Suprapubic skin (tissue), 4 donors: ENCODE measurements around the gene GAL3ST1. TPM values are rescaled to one million over a fixed set of nuclear protein-coding genes. Genes with fewer than 3 reads are reported as not detected.
"Not testable (repeated sequence)": the region's sequence is repeated elsewhere in the genome, so short reads cannot be mapped to it uniquely, and the experiment has no call there.

ENCODE experiments used
- DNase-seq, 2 donors: peaks; one replicate each; pipeline ENCODE4 v3.0.0-alpha.2; 2019; ENCODE audit warnings: low spot score in 2 of 2
- H3K27ac ChIP-seq: fragments of 200-600 bp; sonication (generic); one replicate; pipeline ENCODE4 v1.5.1; 2019
- H3K27me3 ChIP-seq: fragments of 200-600 bp; sonication (generic); one replicate; pipeline ENCODE4 v1.5.1; 2019
- H3K36me3 ChIP-seq: fragments of 200-600 bp; sonication (generic); one replicate; pipeline ENCODE4 v1.5.1; 2019
- H3K4me1 ChIP-seq: fragments of 200-600 bp; sonication (generic); one replicate; pipeline ENCODE4 v1.5.1; 2019
- H3K4me3 ChIP-seq: fragments of 200-600 bp; sonication (generic); one replicate; pipeline ENCODE4 v1.5.1; 2019; ENCODE audit warnings: mild to moderate bottlenecking
- H3K9me3 ChIP-seq: fragments of 200-600 bp; sonication (generic); one replicate; pipeline ENCODE4 v1.5.1; 2019
- EP300 ChIP-seq: sonication (generic); formaldehyde crosslinking; IDR thresholded peaks from one replicate; pipeline ENCODE4 v1.6.1; 2017; ENCODE audit warnings: antibody characterized with exemption
- POLR2A ChIP-seq, 2 donors: fragments of 450-650 bp; IDR thresholded peaks; one replicate each; pipeline ENCODE4 v1.6.1; 2017; ENCODE audit warnings: antibody characterized with exemption in 2 of 2, mild to moderate bottlenecking in 2 of 2, moderate library complexity in 2 of 2
- POLR2AphosphoS5 ChIP-seq, 3 donors: sonication (generic); formaldehyde crosslinking; IDR thresholded peaks; one replicate each; pipeline ENCODE4 v1.6.1; 2017; ENCODE audit warnings: antibody characterized with exemption in 3 of 3
- WGBS: methylation state at CpG from one replicate; pipeline ENCODE4 v1.1.5; 2018; 5-methylcytosine and 5-hydroxymethylcytosine counted together
- total RNA-seq, 4 donors: library from RNA; depleted of rRNA; stranded (reverse); fragments of >200 nt; gene quantifications; one replicate each; pipeline ENCODE4 v1.1.0, GENCODE V29; 2016
- TF ChIP-seq, protein P1 (sequence below), 2 donors: fragments of 200-600 bp in 1 of 2; fragments of 450-650 bp in 1 of 2; sonication (generic) in 1 of 2; IDR thresholded peaks; one replicate each; pipeline ENCODE4 v1.5.1; 2016 to 2019; ENCODE audit warnings: antibody characterized with exemption in 2 of 2, mild to moderate bottlenecking in 1 of 2, moderate library complexity in 1 of 2

The GAL3ST1 gene
- total RNA-seq, 4 donors from 2014 or later: 1.2 to 3.7 (median 2.4) TPM

GRCh38 chr22:30569674-30570202 is 4.7 kb downstream of the GAL3ST1 start:
- H3K27ac ChIP-seq: no peak overlapping the region
- H3K36me3 ChIP-seq: no peaks in the 10 kb centered on the region
- H3K4me1 ChIP-seq: peaks cover 5% of the 10 kb centered on the region
- H3K4me3 ChIP-seq: no peak overlapping the region
- H3K9me3 ChIP-seq: no peaks in the 10 kb centered on the region
- no peak for DNase-seq
- TF ChIP-seq EP300 (no peak), POLR2A (IDR thresholded peaks at IDR 0.05) (no peak), POLR2AphosphoS5 (IDR thresholded peaks at IDR 0.05) (no peak)
- TF ChIP-seq, protein P1, sequence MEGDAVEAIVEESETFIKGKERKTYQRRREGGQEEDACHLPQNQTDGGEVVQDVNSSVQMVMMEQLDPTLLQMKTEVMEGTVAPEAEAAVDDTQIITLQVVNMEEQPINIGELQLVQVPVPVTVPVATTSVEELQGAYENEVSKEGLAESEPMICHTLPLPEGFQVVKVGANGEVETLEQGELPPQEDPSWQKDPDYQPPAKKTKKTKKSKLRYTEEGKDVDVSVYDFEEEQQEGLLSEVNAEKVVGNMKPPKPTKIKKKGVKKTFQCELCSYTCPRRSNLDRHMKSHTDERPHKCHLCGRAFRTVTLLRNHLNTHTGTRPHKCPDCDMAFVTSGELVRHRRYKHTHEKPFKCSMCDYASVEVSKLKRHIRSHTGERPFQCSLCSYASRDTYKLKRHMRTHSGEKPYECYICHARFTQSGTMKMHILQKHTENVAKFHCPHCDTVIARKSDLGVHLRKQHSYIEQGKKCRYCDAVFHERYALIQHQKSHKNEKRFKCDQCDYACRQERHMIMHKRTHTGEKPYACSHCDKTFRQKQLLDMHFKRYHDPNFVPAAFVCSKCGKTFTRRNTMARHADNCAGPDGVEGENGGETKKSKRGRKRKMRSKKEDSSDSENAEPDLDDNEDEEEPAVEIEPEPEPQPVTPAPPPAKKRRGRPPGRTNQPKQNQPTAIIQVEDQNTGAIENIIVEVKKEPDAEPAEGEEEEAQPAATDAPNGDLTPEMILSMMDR (IDR thresholded peaks at IDR 0.05): no peak
- H3K27me3 ChIP-seq: no peaks in the 10 kb centered on the region
- 90% methylated on average over 9 of the region's 10 CpGs for WGBS

- Histone ChIP-seq H3K4me3 (no peak overlapping the region), H3K4me1 (no peaks in the 10 kb centered on the region), H3K9me3 (no peaks in the 10 kb centered on the region), H3K27me3 (no peaks in the 10 kb centered on the region), H3K36me3 (no peaks in the 10 kb centered on the region), H3K27ac (no peak overlapping the region)
- 70% methylated on average over 10 of the region's 10 CpGs for WGBS
- DNase-seq: no peak
- TF ChIP-seq EP300 (no peak), POLR2A (IDR thresholded peaks at IDR 0.05) (no peak), POLR2AphosphoS5 (IDR thresholded peaks at IDR 0.05) (no peak)
- TF ChIP-seq, protein P1 (IDR thresholded peaks at IDR 0.05): no peak
Observed at GRCh38 chr22:30568137-30568805, 6.2 kb downstream of the GAL3ST1 start.

- H3K4me3 ChIP-seq, H3K27me3 ChIP-seq, H3K9me3 ChIP-seq, DNase-seq, H3K36me3 ChIP-seq, H3K4me1 ChIP-seq, H3K27ac ChIP-seq: not testable (repeated sequence)
- WGBS: 91% methylated on average over 6 of the region's 6 CpGs
Observed at GRCh38 chr22:30567277-30567676, 7.2 kb downstream of the GAL3ST1 start.

GRCh38 chr22:30566125-30566524 is 8.3 kb downstream of the GAL3ST1 start:
- no peak overlapping the region for H3K27ac ChIP-seq
- H3K9me3 ChIP-seq: no peaks in the 10 kb centered on the region
- no peak overlapping the region for H3K4me3 ChIP-seq
- no peaks in the 10 kb centered on the region for H3K27me3 ChIP-seq
- H3K36me3 ChIP-seq: no peaks in the 10 kb centered on the region
- TF ChIP-seq EP300 (no peak), POLR2A (IDR thresholded peaks at IDR 0.05) (no peak), POLR2AphosphoS5 (IDR thresholded peaks at IDR 0.05) (no peak)
- TF ChIP-seq, protein P1 (IDR thresholded peaks at IDR 0.05): no peak
- 69% methylated on average over 7 of the region's 7 CpGs for WGBS
- no peaks in the 10 kb centered on the region for H3K4me1 ChIP-seq
- no peak for DNase-seq

- Histone ChIP-seq H3K36me3 (no peaks in the 10 kb centered on the region), H3K27ac (no peak overlapping the region), H3K27me3 (no peaks in the 10 kb centered on the region), H3K4me1 (no peaks in the 10 kb centered on the region), H3K4me3 (no peak overlapping the region), H3K9me3 (no peaks in the 10 kb centered on the region)
- WGBS: 88% methylated on average over 3 of the region's 4 CpGs
- DNase-seq: no peak
- TF ChIP-seq, protein P1 (IDR thresholded peaks at IDR 0.05): no peak
- no peak for TF ChIP-seq POLR2AphosphoS5 (IDR thresholded peaks at IDR 0.05)
- TF ChIP-seq EP300: no peak
- no peak for TF ChIP-seq POLR2A (IDR thresholded peaks at IDR 0.05)
Observed at GRCh38 chr22:30565341-30565740, 9.1 kb downstream of the GAL3ST1 start.

GRCh38 chr22:30564761-30565119 is 9.7 kb downstream of the GAL3ST1 start:
- TF ChIP-seq, protein P1 (IDR thresholded peaks at IDR 0.05): no peak
- TF ChIP-seq POLR2AphosphoS5 (IDR thresholded peaks at IDR 0.05) (no peak), EP300 (no peak), POLR2A (IDR thresholded peaks at IDR 0.05) (no peak)
- Histone ChIP-seq H3K27ac (no peak overlapping the region), H3K4me1 (no peaks in the 10 kb centered on the region), H3K4me3 (no peak overlapping the region), H3K27me3 (no peaks in the 10 kb centered on the region), H3K36me3 (no peaks in the 10 kb centered on the region), H3K9me3 (no peaks in the 10 kb centered on the region)
- 39% methylated on average over 3 of the region's 3 CpGs for WGBS
- no peak for DNase-seq
